ENCODE data around the gene C19orf73.

C19orf73 gene

DNA sequence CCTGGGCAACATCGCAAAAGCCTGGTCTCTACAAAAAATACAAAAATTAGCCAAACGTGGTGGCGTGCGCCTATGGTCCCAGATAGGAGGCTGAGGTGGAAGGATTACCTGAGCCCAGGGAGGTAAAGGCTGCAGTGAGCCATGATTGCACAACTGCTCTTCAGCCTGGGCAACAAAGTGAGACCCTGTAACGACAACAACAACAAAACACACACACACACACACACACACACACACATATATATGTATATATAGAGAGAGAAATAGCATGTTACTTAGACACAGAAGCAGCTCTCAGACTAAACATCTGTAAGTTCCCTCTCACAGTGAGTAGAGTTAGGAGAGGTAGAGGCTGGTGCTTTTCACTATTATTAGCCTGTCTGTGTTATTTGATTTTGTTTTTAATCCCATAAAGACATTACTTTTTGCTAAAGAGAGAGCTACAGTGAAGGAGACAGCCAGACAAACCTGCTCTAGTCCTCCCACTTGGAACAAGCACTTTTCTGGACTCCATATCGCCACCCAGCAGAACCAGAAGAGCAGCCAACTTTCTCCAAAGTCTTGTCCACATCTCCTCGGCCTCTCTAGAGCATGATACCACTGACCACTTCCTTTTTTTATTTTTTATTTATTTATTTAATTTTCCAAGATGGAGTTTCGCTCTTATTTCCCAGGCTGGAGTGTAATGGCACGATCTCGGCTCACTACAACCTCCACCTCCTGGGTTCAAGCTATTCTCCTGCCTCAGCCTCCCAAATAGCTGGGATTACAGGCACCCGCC, 7.5 kb downstream of the C19orf73 start:
- no peak overlapping the region for H3K4me3 ChIP-seq (ENCODE audit: low read depth, low read length)
- TF ChIP-seq CTCF (IDR thresholded peaks at IDR 0.05; ENCODE audit: low read depth, low read length) = no peak

DNA sequence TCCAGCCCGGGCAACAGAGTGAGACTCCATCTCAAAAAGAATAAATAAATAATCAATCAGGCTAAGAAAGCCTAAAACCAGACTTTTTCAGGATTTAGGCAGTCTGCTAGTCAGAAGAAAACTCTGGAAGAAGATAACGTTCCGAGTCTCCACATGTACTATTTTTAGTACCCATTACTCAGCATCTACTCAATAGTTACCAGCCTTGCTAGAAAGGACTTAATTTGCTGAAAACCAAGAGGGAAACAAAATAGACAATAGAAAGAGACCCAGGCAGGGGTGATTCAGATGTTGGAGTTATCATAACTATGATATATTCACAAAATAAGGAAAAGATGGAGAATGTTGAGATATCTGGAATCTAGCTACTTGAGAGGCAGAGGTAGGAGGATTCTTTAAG, 8.4 kb downstream of the C19orf73 start:
- H3K4me3 ChIP-seq (ENCODE audit: low read depth, low read length) = no peak overlapping the region
- TF ChIP-seq CTCF (IDR thresholded peaks at IDR 0.05; ENCODE audit: low read depth, low read length) = no peak

DNA sequence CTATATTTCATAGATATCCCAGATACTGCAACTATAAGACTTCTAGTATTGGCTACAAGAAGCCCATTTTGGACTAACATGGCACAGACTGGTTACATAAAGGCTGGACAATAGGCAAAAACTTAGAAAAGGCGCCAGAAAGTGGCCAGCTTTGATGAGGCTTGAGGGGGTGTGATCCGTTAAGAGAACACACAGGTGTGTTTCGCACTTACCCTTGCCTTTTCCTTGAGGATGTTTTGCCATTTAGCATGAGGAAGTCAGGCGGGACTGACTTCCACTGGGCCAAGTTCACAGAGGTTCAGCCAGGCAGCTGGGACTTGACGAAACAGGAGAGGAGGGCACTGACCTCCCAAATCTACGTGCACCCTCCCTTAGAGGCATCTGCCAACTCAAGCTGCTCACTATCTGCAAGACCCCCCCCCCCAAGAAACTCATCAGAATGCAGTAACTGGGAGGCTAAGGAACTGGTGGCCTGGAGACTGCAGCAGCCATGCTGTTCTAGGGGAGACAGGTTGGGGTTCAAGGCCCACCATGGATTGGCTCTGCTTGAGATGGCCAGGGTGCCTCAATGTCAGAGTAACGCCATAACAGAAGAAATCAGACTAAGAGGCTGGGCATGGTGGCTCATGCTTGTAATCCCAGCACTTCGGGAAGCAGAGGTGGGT, 9.2 kb downstream of the C19orf73 start:
- no peak for TF ChIP-seq CTCF (IDR thresholded peaks at IDR 0.05; ENCODE audit: low read depth, low read length)
- no peak overlapping the region for H3K4me3 ChIP-seq (ENCODE audit: low read depth, low read length)

DNA sequence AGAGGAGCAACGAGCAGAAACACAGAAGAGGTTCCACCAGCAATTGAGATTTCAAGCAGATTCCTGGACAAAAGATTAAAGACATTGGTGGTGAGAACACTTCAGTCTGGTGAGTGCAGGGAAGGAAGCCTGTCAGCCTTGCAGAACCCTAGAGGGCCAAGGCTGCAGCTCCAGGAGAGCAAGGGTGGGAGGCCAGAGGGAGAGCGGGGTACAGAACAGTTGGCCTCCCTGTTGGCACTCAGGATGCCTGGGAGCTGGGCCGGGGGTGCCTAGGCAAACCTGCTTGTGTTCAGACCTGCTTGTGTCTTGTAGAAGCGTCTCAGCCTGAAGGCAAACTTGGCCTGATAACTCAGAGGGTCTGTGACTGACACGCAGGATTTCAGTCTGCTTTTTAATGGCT, 9.9 kb downstream of the C19orf73 start:
- TF ChIP-seq CTCF (IDR thresholded peaks at IDR 0.05; ENCODE audit: low read depth, low read length) = no peak
- H3K4me3 ChIP-seq (ENCODE audit: low read depth, low read length) = no peak overlapping the region

GRCh38 chr19:49107625-49108459, 11.1 kb downstream of the C19orf73 start:
- H3K4me3 ChIP-seq (ENCODE audit: low read depth, low read length) = no peak overlapping the region
- TF ChIP-seq CTCF (IDR thresholded peaks at IDR 0.05; ENCODE audit: low read depth, low read length) = no peak

- TF ChIP-seq CTCF (IDR thresholded peaks at IDR 0.05; ENCODE audit: low read depth, low read length) = peak; percentile 75
- H3K4me3 ChIP-seq (ENCODE audit: low read depth, low read length) = no peak overlapping the region
Measured at GRCh38 chr19:49106648-49107135, 12.3 kb downstream of the C19orf73 start.

All from WI38 (cell line).